Activated CD8-positive, alpha-beta T cell treated with anti-CD3 and anti-CD28 coated beads for 36 hours (primary cell): ENCODE measurements around the gene DENND10. TPM values are rescaled to one million over a fixed set of nuclear protein-coding genes. Genes with fewer than 3 reads are reported as not detected.
A peak's percentile ranks its signal among the peaks of the same experiment; 100 is the strongest.

Experiments used
- ATAC-seq: fragments of 200-7000 bp; cut with Tn5 transposase; one replicate; pipeline ENCODE4 v1.10.0; 2021; ENCODE audit warnings: mild to moderate bottlenecking, moderate library complexity
- CTCF ChIA-PET: fragments of 350-600 bp; sonication (Branson Sonifier 250); formaldehyde crosslinking; loops from one replicate; lab custom pipeline; 2021; ENCODE audit warnings: antibody characterized with exemption; lab: Charles Lee
- POLR2A ChIA-PET: fragments of 350-600 bp; sonication (Branson Sonifier 250); formaldehyde crosslinking; loops from one replicate; lab custom pipeline; 2021; ENCODE audit warnings: antibody characterized with exemption; lab: Charles Lee
- DNase-seq: peaks from one replicate; pipeline ENCODE4 v3.0.0-alpha.2; 2020
- H3K27ac Mint-ChIP-seq: one replicate; pipeline ENCODE4 v1.8.0; 2021; ENCODE audit warnings: mild to moderate bottlenecking, mixed read lengths
- H3K27me3 Mint-ChIP-seq: one replicate; pipeline ENCODE4 v1.8.0; 2021; ENCODE audit warnings: mixed read lengths
- H3K36me3 Mint-ChIP-seq: one replicate; pipeline ENCODE4 v1.8.0; 2021; ENCODE audit warnings: low read depth, mixed read lengths
- H3K4me1 Mint-ChIP-seq: one replicate; pipeline ENCODE4 v1.8.0; 2021; ENCODE audit warnings: low read depth, mixed read lengths
- H3K4me3 Mint-ChIP-seq: one replicate; pipeline ENCODE4 v1.8.0; 2021; ENCODE audit warnings: mild to moderate bottlenecking, moderate library complexity, mixed read lengths
- H3K9me3 Mint-ChIP-seq: one replicate; pipeline ENCODE4 v1.8.0; 2021; ENCODE audit warnings: mixed read lengths
- intact Hi-C: fragments of 100-400 bp; cut with micrococcal nuclease; formaldehyde crosslinking; loops from one replicate; pipeline ENCODE4 v1.10.0; 2022
- total RNA-seq, 2 experiments: library from RNA; stranded (reverse); gene quantifications; one replicate each; pipeline ENCODE4 v1.2.3, GENCODE V29; 2021
- TF ChIP-seq, protein P1 (sequence below): fragments of 200-600 bp; IDR thresholded peaks from one replicate; pipeline ENCODE4 v1.8.0; 2022; ENCODE audit warnings: antibody characterized with exemption, mild to moderate bottlenecking

DENND10 gene
- total RNA-seq, 2 experiments from 2014 or later: 16.9 to 18.6 TPM

GRCh38 chr10:119119400-119119799, 15.5 kb downstream of the DENND10 start:
- DNase-seq: no peak
- Mint-ChIP-seq H3K4me3 (no peak overlapping the region), H3K27me3 (no peaks in the 10 kb centered on the region), H3K9me3 (no peaks in the 10 kb centered on the region), H3K4me1 (peaks cover 10% of the 10 kb centered on the region), H3K27ac (peak overlapping the region; percentile 61), H3K36me3 (peaks cover 22% of the 10 kb centered on the region)
- peak; percentile 36 for ATAC-seq
- TF ChIP-seq, protein P1, sequence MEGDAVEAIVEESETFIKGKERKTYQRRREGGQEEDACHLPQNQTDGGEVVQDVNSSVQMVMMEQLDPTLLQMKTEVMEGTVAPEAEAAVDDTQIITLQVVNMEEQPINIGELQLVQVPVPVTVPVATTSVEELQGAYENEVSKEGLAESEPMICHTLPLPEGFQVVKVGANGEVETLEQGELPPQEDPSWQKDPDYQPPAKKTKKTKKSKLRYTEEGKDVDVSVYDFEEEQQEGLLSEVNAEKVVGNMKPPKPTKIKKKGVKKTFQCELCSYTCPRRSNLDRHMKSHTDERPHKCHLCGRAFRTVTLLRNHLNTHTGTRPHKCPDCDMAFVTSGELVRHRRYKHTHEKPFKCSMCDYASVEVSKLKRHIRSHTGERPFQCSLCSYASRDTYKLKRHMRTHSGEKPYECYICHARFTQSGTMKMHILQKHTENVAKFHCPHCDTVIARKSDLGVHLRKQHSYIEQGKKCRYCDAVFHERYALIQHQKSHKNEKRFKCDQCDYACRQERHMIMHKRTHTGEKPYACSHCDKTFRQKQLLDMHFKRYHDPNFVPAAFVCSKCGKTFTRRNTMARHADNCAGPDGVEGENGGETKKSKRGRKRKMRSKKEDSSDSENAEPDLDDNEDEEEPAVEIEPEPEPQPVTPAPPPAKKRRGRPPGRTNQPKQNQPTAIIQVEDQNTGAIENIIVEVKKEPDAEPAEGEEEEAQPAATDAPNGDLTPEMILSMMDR: no peak
- CTCF ChIA-PET: interaction anchor here (1.3 kb wide), 1 partner anchor 12 kb away, joined by 3 read pairs; no protein-coding TSS in a partner anchor
- intact Hi-C loops: no loop called here
- POLR2A ChIA-PET: interaction anchor here (1.0 to 1.5 kb wide), 2 partner anchors 14 to 25 kb away, joined by 4 read pairs; no protein-coding TSS in a partner anchor

- CTCF ChIA-PET: interaction anchor here (1.1 to 1.3 kb wide), 2 partner anchors 9 to 11 kb away, joined by 3 read pairs; no protein-coding TSS in a partner anchor
- POLR2A ChIA-PET: interaction anchor here (2.6 kb wide), 1 partner anchor 10 kb away, joined by 11 read pairs; no protein-coding TSS in a partner anchor
- TF ChIP-seq, protein P1: no peak
- DNase-seq (no peak), ATAC-seq (peak; percentile 68)
- peak overlapping the region; percentile 46 for H3K27ac Mint-ChIP-seq
- H3K9me3 Mint-ChIP-seq: no peaks in the 10 kb centered on the region
- peaks cover 10% of the 10 kb centered on the region for H3K4me1 Mint-ChIP-seq
- H3K36me3 Mint-ChIP-seq: peaks cover 17% of the 10 kb centered on the region
- no peaks in the 10 kb centered on the region for H3K27me3 Mint-ChIP-seq
- intact Hi-C loops: no loop called here
- no peak overlapping the region for H3K4me3 Mint-ChIP-seq
These were observed 16.5 kb downstream of the DENND10 start for GRCh38 chr10:119120413-119120867.

DNA sequence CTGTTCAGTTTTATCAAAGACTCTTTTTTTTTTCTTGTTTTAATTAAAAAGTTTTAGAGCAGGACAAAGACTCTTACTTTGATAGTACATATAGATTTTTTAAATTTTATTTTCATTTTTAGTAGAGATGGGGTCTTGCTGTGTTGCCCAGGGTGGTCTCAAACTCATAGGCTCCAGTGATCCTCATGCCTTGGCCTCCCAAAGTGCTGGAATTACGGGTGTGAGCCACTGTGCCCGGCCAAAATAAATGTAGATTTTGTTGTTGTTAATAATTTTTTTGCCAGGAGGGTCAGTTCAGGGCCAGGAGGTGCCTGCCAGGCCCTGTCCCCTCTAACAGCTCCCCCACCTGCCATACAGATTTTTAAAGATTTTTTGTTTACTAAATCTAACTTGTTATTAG, 17.0 kb downstream of the DENND10 start:
- ATAC-seq: no peak
- intact Hi-C loops: no loop called here

DNA sequence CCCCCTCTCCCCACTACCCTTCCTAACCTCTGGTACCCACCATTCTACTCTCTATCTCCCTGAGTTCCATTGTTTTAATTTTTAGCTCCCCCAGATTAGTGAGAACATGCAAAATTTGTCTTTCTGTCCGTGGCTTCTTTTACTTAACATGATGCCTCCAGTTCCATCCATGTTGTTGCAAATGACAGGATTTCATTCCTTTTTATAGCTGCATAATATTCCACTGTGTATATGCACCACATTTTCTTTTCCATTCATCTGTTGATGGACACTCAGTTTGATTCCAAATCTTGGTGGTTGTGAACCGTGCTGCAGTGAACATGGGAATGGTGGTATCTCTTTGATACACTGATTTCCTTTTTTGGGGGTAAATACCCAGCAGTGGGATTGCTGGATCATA, 22.0 kb downstream of the DENND10 start:
- H3K27ac Mint-ChIP-seq: no peak overlapping the region
- TF ChIP-seq, protein P1: no peak
- peaks cover 39% of the 10 kb centered on the region for H3K36me3 Mint-ChIP-seq
- ATAC-seq (no peak), DNase-seq (no peak)
- H3K27me3 Mint-ChIP-seq: no peaks in the 10 kb centered on the region
- ChIA-PET POLR2A (no interaction called here), CTCF (interaction anchor here (1.3 kb wide), 1 partner anchor 57 kb away, joined by 3 read pairs; no protein-coding TSS in a partner anchor)
- peaks cover 7% of the 10 kb centered on the region for H3K4me1 Mint-ChIP-seq
- H3K9me3 Mint-ChIP-seq: no peaks in the 10 kb centered on the region
- no peak overlapping the region for H3K4me3 Mint-ChIP-seq
- intact Hi-C loops: no loop called here

More for the DNA sequence above, 17.0 kb downstream of the DENND10 start:
- DNase-seq: no peak
- TF ChIP-seq, protein P1: no peak
- Mint-ChIP-seq H3K4me1 (peaks cover 10% of the 10 kb centered on the region), H3K36me3 (peaks cover 19% of the 10 kb centered on the region), H3K27me3 (no peaks in the 10 kb centered on the region), H3K27ac (peak overlapping the region; percentile 46), H3K4me3 (no peak overlapping the region), H3K9me3 (no peaks in the 10 kb centered on the region)
- POLR2A ChIA-PET: interaction anchor here (2.6 kb wide), 1 partner anchor 10 kb away, joined by 11 read pairs; no protein-coding TSS in a partner anchor
- CTCF ChIA-PET: interaction anchor here (1.1 to 1.3 kb wide), 2 partner anchors 9 to 10 kb away, joined by 3 read pairs; no protein-coding TSS in a partner anchor

DNA sequence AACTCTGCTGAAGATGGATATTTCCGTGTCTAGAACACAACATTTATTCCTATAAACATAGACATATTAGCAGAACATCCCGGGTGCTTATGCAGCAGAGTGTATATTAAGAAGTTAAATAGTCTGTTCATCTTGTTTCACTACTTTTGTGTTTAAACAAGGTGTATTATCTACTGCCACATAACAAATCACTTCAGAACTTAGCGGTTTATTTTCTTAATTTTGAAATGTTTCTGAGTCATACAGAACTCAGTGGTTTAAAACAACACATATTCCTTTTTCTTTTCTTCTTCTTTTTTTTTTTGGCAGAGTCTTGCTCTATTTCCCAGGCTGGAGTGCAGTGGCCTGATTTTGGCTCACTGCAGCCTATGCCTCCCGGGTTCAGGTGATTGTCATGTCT, 25.8 kb downstream of the DENND10 start:
- intact Hi-C loops: no loop called here
- Mint-ChIP-seq H3K4me1 (peaks cover 35% of the 10 kb centered on the region), H3K9me3 (no peaks in the 10 kb centered on the region), H3K36me3 (peaks cover 56% of the 10 kb centered on the region), H3K4me3 (no peak overlapping the region), H3K27ac (no peak overlapping the region), H3K27me3 (no peaks in the 10 kb centered on the region)
- TF ChIP-seq, protein P1: no peak
- DNase-seq (no peak), ATAC-seq (no peak)
- ChIA-PET CTCF (interaction anchor here (1.5 kb wide), 1 partner anchor 9 kb away, joined by 3 read pairs; no protein-coding TSS in a partner anchor), POLR2A (interaction anchor here (2.3 kb wide), 1 partner anchor 9 kb away, joined by 11 read pairs; no protein-coding TSS in a partner anchor)
